HepG2 (cell line): ENCODE results near the gene CDCA5. TPM values are rescaled to one million over a fixed set of nuclear protein-coding genes. Genes with fewer than 3 reads are reported as not detected.

Experiments
- ATAC-seq: fragments of 200-7000 bp; cut with Tn5 transposase; 3 replicates; pipeline ENCODE4 v1.9.1; 2020; ENCODE audit warnings: mild to moderate bottlenecking, moderate library complexity
- BruUV-seq: library from RNA; stranded (reverse); fragments of 400-500 nt; replicated peaks from 2 replicates; lab custom pipeline; 2021; lab: Mats Ljungman, UMichigan
- CTCF ChIA-PET: fragments of 300-600 bp; formaldehyde crosslinking; extraction: SDS; loops from one replicate; lab custom pipeline; 2021; ENCODE audit warnings: low total read pairs, inconsistent platforms, low intra/inter-chr PET ratio; lab: Yijun Ruan, JAX
- POLR2A ChIA-PET: fragments of 350-600 bp; sonication (Branson Sonifier 250); formaldehyde crosslinking; loops from one replicate; lab custom pipeline; 2020; ENCODE audit warnings: antibody characterized with exemption, inconsistent platforms; lab: Yijun Ruan, JAX
- DNase-seq: peaks from one replicate; pipeline ENCODE4 v3.0.0-alpha.2; 2015; ENCODE audit warnings: low spot score
- FAIRE-seq: peaks from 3 replicates; lab custom pipeline; 2011; peaks lifted over from hg19 to GRCh38; lab: Jason Lieb, UNC
- H2AFZ ChIP-seq: one replicate; pipeline ENCODE4 v1.6.1; 2011; ENCODE audit warnings: low read length, inconsistent platforms
- H3K27ac ChIP-seq: fragments of 300-600 bp; 3 replicates; pipeline ENCODE4 v1.8.0; 2011; ENCODE audit warnings: mixed run types, mild to moderate bottlenecking, mixed read lengths, low read length, inconsistent platforms; ENCODE audit not compliant: insufficient read depth; ENCODE audit errors: extremely low read length
- H3K27me3 ChIP-seq, 2 experiments: fragments of 200-600 bp in 1 of 2; 2 replicates in 1 of 2; 3 replicates in 1 of 2; pipeline versions ENCODE4 v1.6.0 to v1.8.0; 2011; ENCODE audit warnings: low read length in 2 of 2, mild to moderate bottlenecking in 2 of 2, moderate library complexity in 2 of 2, inconsistent platforms in 1 of 2; ENCODE audit not compliant: insufficient read depth in 2 of 2, control insufficient read depth in 1 of 2
- H3K36me3 ChIP-seq, 2 experiments: fragments of 200-600 bp in 1 of 2; replicated peaks in 1 of 2; 2 replicates in 1 of 2; 3 replicates in 1 of 2; pipeline versions ENCODE4 v1.5.1 to v1.8.0; 2011; ENCODE audit warnings: low read length in 2 of 2, inconsistent platforms in 1 of 2; ENCODE audit not compliant: insufficient read depth in 2 of 2, control insufficient read depth in 1 of 2
- H3K4me1 ChIP-seq: 2 replicates; pipeline ENCODE4 v1.5.1; 2012; ENCODE audit warnings: low read length, inconsistent platforms; ENCODE audit not compliant: insufficient read depth
- H3K4me2 ChIP-seq: 2 replicates; pipeline ENCODE4 v1.6.0; 2011; ENCODE audit warnings: low read depth, low read length, inconsistent platforms
- H3K4me3 ChIP-seq, 3 experiments: fragments of 200-600 bp in 1 of 3; sonication (generic), shearing (Covaris generic) in 1 of 3; replicated peaks in 1 of 3; 2 replicates each; pipeline ENCODE4 v1.5.1; 2011 to 2016; ENCODE audit warnings: low read length in 3 of 3, inconsistent platforms in 2 of 3, low read depth in 2 of 3, mild to moderate bottlenecking in 2 of 3, control low read depth in 1 of 3, mixed read lengths in 1 of 3; ENCODE audit not compliant: insufficient read depth in 1 of 3
- H3K79me2 ChIP-seq: one replicate; pipeline ENCODE4 v1.6.1; 2011; ENCODE audit warnings: low read length, inconsistent platforms; ENCODE audit not compliant: insufficient read depth
- H3K9ac ChIP-seq: 2 replicates; pipeline ENCODE4 v1.6.0; 2011; ENCODE audit warnings: mild to moderate bottlenecking, low read depth, low read length, inconsistent platforms; ENCODE audit not compliant: insufficient read depth
- H3K9me3 ChIP-seq: 2 replicates; pipeline ENCODE4 v1.5.1; 2012; ENCODE audit warnings: mild to moderate bottlenecking, low read length
- H4K20me1 ChIP-seq: 2 replicates; pipeline ENCODE4 v1.6.0; 2011; ENCODE audit warnings: inconsistent platforms, mild to moderate bottlenecking, low read length, moderate library complexity; ENCODE audit not compliant: insufficient read depth
- AHR ChIP-seq: IDR thresholded peaks from 2 replicates; pipeline ENCODE4 v1.6.1; 2018; ENCODE audit warnings: missing genetic modification reagents, missing compliant biosample characterization
- DDIT3 ChIP-seq: sonication (generic); formaldehyde crosslinking; IDR thresholded peaks from 2 replicates; pipeline ENCODE4 v1.4.0; 2020; ENCODE audit warnings: mild to moderate bottlenecking, missing genetic modification reagents
- GATAD2A ChIP-seq: IDR thresholded peaks from 2 replicates; pipeline ENCODE4 v1.6.1; 2016
- HMG20B ChIP-seq: conservative IDR thresholded peaks from 2 replicates; pipeline ENCODE4 v1.6.1; 2016; ENCODE audit warnings: missing genetic modification reagents, missing compliant biosample characterization
- HOXA9 ChIP-seq: sonication (generic); formaldehyde crosslinking; IDR thresholded peaks from 2 replicates; pipeline ENCODE4 v1.8.1; 2022; ENCODE audit warnings: missing genetic modification reagents, mild to moderate bottlenecking, moderate library complexity, borderline replicate concordance
- MLX ChIP-seq: IDR thresholded peaks from 2 replicates; pipeline ENCODE4 v1.6.1; 2016
- NAIF1 ChIP-seq: sonication (generic); formaldehyde crosslinking; IDR thresholded peaks from 2 replicates; pipeline ENCODE4 v1.5.0; 2020; ENCODE audit warnings: mild to moderate bottlenecking, missing genetic modification reagents, borderline replicate concordance
- NR3C1 ChIP-seq: sonication (generic); formaldehyde crosslinking; IDR thresholded peaks from 2 replicates; pipeline ENCODE4 v1.4.0; 2020; ENCODE audit warnings: missing genetic modification reagents
- PITX1 ChIP-seq: sonication (generic); formaldehyde crosslinking; IDR thresholded peaks from 2 replicates; pipeline ENCODE4 v1.5.1; 2020; ENCODE audit warnings: mild to moderate bottlenecking, missing genetic modification reagents
- PRPF4 ChIP-seq: fragments of 200-400 bp; formaldehyde crosslinking; IDR thresholded peaks from 2 replicates; pipeline ENCODE4 v1.6.1; 2016; ENCODE audit warnings: low read length, low read depth; ENCODE audit not compliant: poor library complexity, severe bottlenecking
- SOX5 ChIP-seq: IDR thresholded peaks from 2 replicates; pipeline ENCODE4 v1.6.1; 2016; ENCODE audit warnings: borderline replicate concordance
- ZNF251 ChIP-seq: sonication (generic); formaldehyde crosslinking; IDR thresholded peaks from 2 replicates; pipeline ENCODE4 v1.9.0; 2021; ENCODE audit warnings: mild to moderate bottlenecking, missing genetic modification reagents
- ZNF496 ChIP-seq: sonication (generic); formaldehyde crosslinking; IDR thresholded peaks from 2 replicates; pipeline ENCODE4 v1.8.1; 2023; ENCODE audit warnings: mild to moderate bottlenecking, moderate library complexity, missing genetic modification reagents; ENCODE audit not compliant: insufficient replicate concordance
- ZNF598 ChIP-seq: sonication (generic); formaldehyde crosslinking; IDR thresholded peaks from 2 replicates; pipeline ENCODE4 v1.5.1; 2020; ENCODE audit warnings: mild to moderate bottlenecking, missing genetic modification reagents, borderline replicate concordance
- WGBS: methylation state at CpG from one replicate; pipeline ENCODE4 v1.1.6; 2017; ENCODE audit warnings: low lambda C conversion rate; 5-methylcytosine and 5-hydroxymethylcytosine counted together
- in situ Hi-C: cut with HindIII; loops from 2 replicates; pipeline ENCODE4 v1.10.0; 2017; ENCODE audit warnings: low pct_unique_long_range_greater_than_20kb; ENCODE audit not compliant: extremely low pct_ligation_motif_present
- intact Hi-C: fragments of 100-400 bp; cut with micrococcal nuclease; formaldehyde crosslinking; loops from one replicate; pipeline ENCODE4 v1.10.0; 2022; ENCODE audit not compliant: unreplicated experiment
- polyA plus RNA-seq, 8 experiments: library from polyadenylated mRNA; depleted of rRNA in 3 of 8; stranded (reverse) in 7 of 8; unstranded in 1 of 8; fragments of >200 nt; fragmentation: Illumina TruSeq in 4 of 8; extraction: Trizol in 4 of 8; gene quantifications; 2 replicates each; pipeline versions ENCODE4 v1.2.1 to v1.2.3, GENCODE V29; 2011 to 2016; ENCODE audit warnings: low read depth in 4 of 8, missing spikeins in 1 of 8, mixed read lengths in 1 of 8; ENCODE audit not compliant: insufficient read depth in 1 of 8
- total RNA-seq, 5 experiments: library from RNA; depleted of rRNA; stranded (reverse); fragments of >200 nt; fragmentation: Illumina TruSeq; extraction: Trizol; gene quantifications; 2 replicates each; pipeline ENCODE4 v1.2.3, GENCODE V29; 2016; ENCODE audit warnings: low read depth in 1 of 5
- TF ChIP-seq, protein P1 (sequence below): IDR thresholded peaks from 2 replicates; pipeline ENCODE4 v1.6.1; 2016; ENCODE audit warnings: low read depth
- TF ChIP-seq, protein P2 (sequence below): sonication (generic); formaldehyde crosslinking; IDR thresholded peaks from 2 replicates; pipeline ENCODE4 v1.4.0; 2020; ENCODE audit warnings: missing genetic modification reagents
- TF ChIP-seq, protein P3 (sequence below): sonication (generic); formaldehyde crosslinking; IDR thresholded peaks from 2 replicates; pipeline ENCODE4 v1.5.1; 2020; ENCODE audit warnings: mild to moderate bottlenecking, missing genetic modification reagents, borderline replicate concordance

CDCA5 gene
- total and polyA plus RNA-seq, 2 of the 13 experiments (the other 11 are each of a cell fraction or from before 2014, with no cell fraction given): 13.5 to 50.6 TPM

DNA sequence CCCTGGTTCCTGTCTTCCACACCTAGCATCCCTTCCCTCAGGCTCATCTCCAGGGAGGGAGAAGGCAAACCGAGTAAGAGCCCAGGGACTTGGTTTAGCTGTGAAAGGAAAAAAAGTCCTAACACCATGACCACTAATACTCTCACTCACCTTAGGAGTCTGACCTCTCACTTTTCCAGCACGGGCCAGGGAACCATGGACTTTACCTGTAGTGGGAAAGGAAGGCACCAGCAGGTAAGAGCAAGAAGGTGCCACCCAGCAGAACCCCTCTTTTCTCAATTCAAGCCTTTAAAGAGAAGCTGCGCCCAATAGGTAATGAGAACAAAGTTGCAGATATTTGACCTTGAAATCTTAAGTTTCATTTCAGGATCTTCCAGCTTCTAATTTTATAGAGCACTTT lies 37.0 kb upstream of the CDCA5 start:
- peaks cover 16 to 39% of the 10 kb centered on the region in 2 experiments for H3K36me3 ChIP-seq
- WGBS: 85% methylated on average over 3 of the region's 3 CpGs
- ATAC-seq: no peak

GRCh38 chr11:65119670-65119995 lies 35.8 kb upstream of the CDCA5 start:
- Histone ChIP-seq H3K27me3 (no peaks in the 10 kb centered on the region; a peak in 1 of 5 replicates), H3K9ac (no peak overlapping the region), H3K4me1 (peaks cover 49% of the 10 kb centered on the region), H3K4me2 (no peak overlapping the region), H3K79me2 (peaks cover 40% of the 10 kb centered on the region), H3K9me3 (no peaks in the 10 kb centered on the region), H2AFZ (no peak overlapping the region), H3K4me3 (no peak overlapping the region), H3K36me3 (peaks cover 7 to 28% of the 10 kb centered on the region in 2 experiments; a peak in 4 of 5 replicates), H3K27ac (no peak overlapping the region), H4K20me1 (no peaks in the 10 kb centered on the region)
- CTCF ChIA-PET: no interaction called here
- BruUV-seq: no TSS peak
- no peak for TF ChIP-seq DDIT3 (CRISPR knock-in tag)
- no peak for TF ChIP-seq PITX1
- TF ChIP-seq, protein P1, sequence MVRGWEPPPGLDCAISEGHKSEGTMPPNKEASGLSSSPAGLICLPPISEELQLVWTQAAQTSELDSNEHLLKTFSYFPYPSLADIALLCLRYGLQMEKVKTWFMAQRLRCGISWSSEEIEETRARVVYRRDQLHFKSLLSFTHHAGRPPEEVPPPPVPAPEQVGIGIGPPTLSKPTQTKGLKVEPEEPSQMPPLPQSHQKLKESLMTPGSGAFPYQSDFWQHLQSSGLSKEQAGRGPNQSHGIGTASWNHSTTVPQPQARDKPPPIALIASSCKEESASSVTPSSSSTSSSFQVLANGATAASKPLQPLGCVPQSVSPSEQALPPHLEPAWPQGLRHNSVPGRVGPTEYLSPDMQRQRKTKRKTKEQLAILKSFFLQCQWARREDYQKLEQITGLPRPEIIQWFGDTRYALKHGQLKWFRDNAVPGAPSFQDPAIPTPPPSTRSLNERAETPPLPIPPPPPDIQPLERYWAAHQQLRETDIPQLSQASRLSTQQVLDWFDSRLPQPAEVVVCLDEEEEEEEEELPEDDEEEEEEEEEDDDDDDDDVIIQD (CRISPR knock-in tag): no peak
- no peak for TF ChIP-seq MLX (CRISPR knock-in tag)
- no peak for TF ChIP-seq ZNF496 (CRISPR knock-in tag)
- TF ChIP-seq, protein P2, sequence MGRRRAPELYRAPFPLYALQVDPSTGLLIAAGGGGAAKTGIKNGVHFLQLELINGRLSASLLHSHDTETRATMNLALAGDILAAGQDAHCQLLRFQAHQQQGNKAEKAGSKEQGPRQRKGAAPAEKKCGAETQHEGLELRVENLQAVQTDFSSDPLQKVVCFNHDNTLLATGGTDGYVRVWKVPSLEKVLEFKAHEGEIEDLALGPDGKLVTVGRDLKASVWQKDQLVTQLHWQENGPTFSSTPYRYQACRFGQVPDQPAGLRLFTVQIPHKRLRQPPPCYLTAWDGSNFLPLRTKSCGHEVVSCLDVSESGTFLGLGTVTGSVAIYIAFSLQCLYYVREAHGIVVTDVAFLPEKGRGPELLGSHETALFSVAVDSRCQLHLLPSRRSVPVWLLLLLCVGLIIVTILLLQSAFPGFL (CRISPR knock-in tag): no peak
- no peak for TF ChIP-seq ZNF598
- no peak for TF ChIP-seq HMG20B
- no peak for TF ChIP-seq AHR (CRISPR knock-in tag)
- TF ChIP-seq, protein P3, sequence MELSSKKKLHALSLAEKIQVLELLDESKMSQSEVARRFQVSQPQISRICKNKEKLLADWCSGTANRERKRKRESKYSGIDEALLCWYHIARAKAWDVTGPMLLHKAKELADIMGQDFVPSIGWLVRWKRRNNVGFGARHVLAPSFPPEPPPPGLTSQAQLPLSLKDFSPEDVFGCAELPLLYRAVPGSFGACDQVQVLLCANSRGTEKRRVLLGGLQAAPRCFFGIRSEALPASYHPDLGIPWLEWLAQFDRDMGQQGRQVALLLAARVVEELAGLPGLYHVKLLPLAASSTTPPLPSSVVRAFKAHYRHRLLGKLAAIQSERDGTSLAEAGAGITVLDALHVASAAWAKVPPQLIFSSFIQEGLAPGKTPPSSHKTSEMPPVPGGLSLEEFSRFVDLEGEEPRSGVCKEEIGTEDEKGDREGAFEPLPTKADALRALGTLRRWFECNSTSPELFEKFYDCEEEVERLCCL: no peak
- no peak for TF ChIP-seq ZNF251
- no peak for TF ChIP-seq PRPF4
- DNase-seq (no peak), FAIRE-seq (no peak), ATAC-seq (no peak)
- intact Hi-C loops: no loop called here
- POLR2A ChIA-PET: interaction anchor here (1.3 to 4.9 kb wide), 4 partner anchors 9 to 48 kb away, joined by 3 to 72 read pairs (median 8); partner anchors contain the start of gene SPDYC
- in situ Hi-C loops: no loop called here

More for the DNA sequence above, 37.0 kb upstream of the CDCA5 start:
- Histone ChIP-seq H3K27ac (peak overlapping the region; percentile 76), H3K9ac (peak overlapping the region; percentile 95), H3K9me3 (no peaks in the 10 kb centered on the region), H3K79me2 (peaks cover 46% of the 10 kb centered on the region), H4K20me1 (no peaks in the 10 kb centered on the region), H2AFZ (no peak overlapping the region), H3K4me3 (peak overlapping the region; percentile 79 to 91 (median 81)), H3K27me3 (no peaks in the 10 kb centered on the region; a peak in 1 of 5 replicates), H3K4me2 (peak overlapping the region; percentile 96), H3K4me1 (peaks cover 48% of the 10 kb centered on the region)
- DNase-seq (no peak), FAIRE-seq (no peak)
- ChIA-PET POLR2A (interaction anchor here (1.8 to 4.9 kb wide), 6 partner anchors 9 to 342 kb away, joined by 10 to 105 read pairs (median 55); partner anchors contain the start of genes ARL2, CAPN1, SF1 and SPDYC), CTCF (no interaction called here)
- TF ChIP-seq GATAD2A (no peak), NR3C1 (no peak), SOX5 (CRISPR knock-in tag) (no peak), NAIF1 (CRISPR knock-in tag) (no peak), AHR (CRISPR knock-in tag) (no peak), HOXA9 (CRISPR knock-in tag) (no peak)
- BruUV-seq: no TSS peak
- in situ Hi-C loops (no loop called here), intact Hi-C loops (no loop called here)
